Astrocyte (in vitro differentiated cells and primary cell): ENCODE results near the gene PLEKHG4B. TPM values are rescaled to one million over a fixed set of nuclear protein-coding genes. Genes with fewer than 3 reads are reported as not detected.

ENCODE experiments used
- DNase-seq: peaks from one replicate; pipeline ENCODE4 v3.0.0-alpha.2; 2010; ENCODE audit warnings: low read depth
- FAIRE-seq: peaks from 2 replicates; lab custom pipeline; 2011; peaks lifted over from hg19 to GRCh38; lab: Jason Lieb, UNC
- H2AFZ ChIP-seq: 2 replicates; pipeline ENCODE4 v1.6.0; 2012; ENCODE audit warnings: low read depth, low read length, inconsistent platforms
- H3K27ac ChIP-seq: 2 replicates; pipeline ENCODE4 v1.5.1; 2011; ENCODE audit warnings: low read depth, low read length, inconsistent platforms
- H3K27me3 ChIP-seq: 2 replicates; pipeline ENCODE4 v1.6.0; 2011; ENCODE audit warnings: low read length, inconsistent platforms; ENCODE audit not compliant: insufficient read depth
- H3K36me3 ChIP-seq: 2 replicates; pipeline ENCODE4 v1.5.1; 2011; ENCODE audit warnings: low read length, inconsistent platforms; ENCODE audit not compliant: insufficient read depth
- H3K4me1 ChIP-seq: 2 replicates; pipeline ENCODE4 v1.5.1; 2011; ENCODE audit warnings: low read length, inconsistent platforms; ENCODE audit not compliant: insufficient read depth
- H3K4me2 ChIP-seq: 2 replicates; pipeline ENCODE4 v1.6.0; 2012; ENCODE audit warnings: low read length, inconsistent platforms
- H3K4me3 ChIP-seq: 2 replicates; pipeline ENCODE4 v1.5.1; 2011; ENCODE audit warnings: low read depth, mild to moderate bottlenecking, low read length, inconsistent platforms; ENCODE audit not compliant: insufficient read depth
- H3K79me2 ChIP-seq: 2 replicates; pipeline ENCODE4 v1.6.0; 2012; ENCODE audit warnings: mild to moderate bottlenecking, low read length, inconsistent platforms; ENCODE audit not compliant: insufficient read depth
- H3K9ac ChIP-seq: 2 replicates; pipeline ENCODE4 v1.6.0; 2012; ENCODE audit warnings: mild to moderate bottlenecking, low read length, inconsistent platforms
- H3K9me3 ChIP-seq: 2 replicates; pipeline ENCODE4 v1.5.1; 2012; ENCODE audit warnings: low read depth, mild to moderate bottlenecking, low read length, inconsistent platforms; ENCODE audit not compliant: insufficient read depth
- H4K20me1 ChIP-seq: 2 replicates; pipeline ENCODE4 v1.6.0; 2012; ENCODE audit warnings: low read length, inconsistent platforms; ENCODE audit not compliant: insufficient read depth
- H3K27ac Mint-ChIP-seq: one replicate; pipeline ENCODE4 v1.8.0; 2021; ENCODE audit warnings: mild to moderate bottlenecking, mixed read lengths; ENCODE audit not compliant: unreplicated experiment
- H3K27me3 Mint-ChIP-seq: one replicate; pipeline ENCODE4 v1.8.0; 2021; ENCODE audit warnings: low read depth, mixed read lengths; ENCODE audit not compliant: unreplicated experiment
- H3K36me3 Mint-ChIP-seq: one replicate; pipeline ENCODE4 v1.8.0; 2021; ENCODE audit warnings: low read depth, mixed read lengths; ENCODE audit not compliant: unreplicated experiment
- H3K4me1 Mint-ChIP-seq: one replicate; pipeline ENCODE4 v1.8.0; 2021; ENCODE audit warnings: low read depth, mixed read lengths; ENCODE audit not compliant: unreplicated experiment
- H3K4me3 Mint-ChIP-seq: one replicate; pipeline ENCODE4 v1.8.0; 2021; ENCODE audit warnings: mild to moderate bottlenecking, moderate library complexity, mixed read lengths; ENCODE audit not compliant: unreplicated experiment
- H3K9me3 Mint-ChIP-seq: one replicate; pipeline ENCODE4 v1.8.0; 2021; ENCODE audit warnings: mild to moderate bottlenecking, mixed read lengths; ENCODE audit not compliant: unreplicated experiment
- EZH2 ChIP-seq: IDR thresholded peaks from 2 replicates; pipeline ENCODE4 v1.6.1; 2012; ENCODE audit warnings: mild to moderate bottlenecking, low read length, inconsistent platforms; ENCODE audit not compliant: insufficient read depth
- total RNA-seq: library from RNA; stranded (reverse); gene quantifications from 2 replicates; pipeline ENCODE4 v1.2.1, GENCODE V29; 2021
- TF ChIP-seq, protein P1 (sequence below): IDR thresholded peaks from 2 replicates; pipeline ENCODE4 v1.5.1; 2011; ENCODE audit warnings: low read depth, mild to moderate bottlenecking, inconsistent platforms, low read length, moderate library complexity; ENCODE audit not compliant: insufficient read depth

PLEKHG4B gene
- total RNA-seq, 1 donor from 2014 or later = 8.1 TPM

DNA sequence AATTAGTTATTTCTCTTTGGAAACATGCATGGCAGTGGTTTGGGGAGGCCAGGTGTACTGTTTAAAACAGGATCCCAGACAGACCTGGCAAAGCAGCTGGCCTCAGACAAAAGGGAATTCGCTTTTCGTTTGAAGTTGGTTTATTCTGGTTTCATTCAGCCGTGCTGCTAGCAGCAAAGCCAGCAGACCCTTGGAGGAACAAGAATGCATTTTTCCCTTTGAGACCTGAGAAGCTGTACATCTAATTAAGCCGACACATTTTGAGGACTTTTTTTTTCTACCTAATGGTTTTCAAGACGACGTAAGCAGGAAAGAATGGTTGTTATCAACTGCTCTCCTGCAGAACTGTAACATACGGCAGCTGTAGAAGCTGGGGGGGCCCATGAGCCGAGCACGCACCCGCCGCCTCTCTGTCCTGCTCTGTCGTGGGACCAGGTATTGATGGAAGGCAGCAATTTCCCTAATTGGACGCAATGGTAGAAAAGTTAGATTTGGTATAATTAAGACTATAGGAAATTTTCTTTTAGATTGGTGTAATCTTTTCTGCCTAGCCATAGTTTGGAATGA lies 13.6 kb downstream of the PLEKHG4B start:
- no peak overlapping the region for H3K4me3 Mint-ChIP-seq

DNA sequence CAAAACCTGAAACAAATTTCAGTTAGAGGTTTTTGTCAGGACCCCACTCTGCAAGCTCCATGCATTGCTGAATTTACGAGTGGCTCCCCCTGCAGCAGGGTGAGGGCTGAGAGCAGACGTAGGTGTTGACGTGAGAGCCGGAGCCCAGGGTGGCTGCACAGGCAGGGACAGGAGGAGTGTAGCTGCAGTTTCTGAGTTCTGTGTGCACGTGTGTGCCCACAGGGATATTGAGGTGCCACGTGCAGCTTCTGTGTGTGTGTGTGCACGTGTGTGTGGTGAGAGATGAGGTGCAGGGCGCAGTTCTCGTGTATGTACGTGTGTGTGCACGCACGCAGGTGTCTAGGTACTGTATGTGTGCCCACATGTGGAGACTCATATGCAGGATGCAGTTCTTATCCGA lies 14.6 kb downstream of the PLEKHG4B start:
- no peaks in the 10 kb centered on the region for H3K36me3 ChIP-seq
- H3K27me3 ChIP-seq = peaks cover 2% of the 10 kb centered on the region
- Mint-ChIP-seq H3K4me3 (no peak overlapping the region), H3K36me3 (peaks cover 3% of the 10 kb centered on the region), H3K27me3 (peaks cover 3% of the 10 kb centered on the region), H3K27ac (no peak overlapping the region), H3K9me3 (no peaks in the 10 kb centered on the region), H3K4me1 (peaks cover 30% of the 10 kb centered on the region)
- no peaks in the 10 kb centered on the region for H3K9me3 ChIP-seq
- TF ChIP-seq EZH2 = no peak
- TF ChIP-seq, protein P1, sequence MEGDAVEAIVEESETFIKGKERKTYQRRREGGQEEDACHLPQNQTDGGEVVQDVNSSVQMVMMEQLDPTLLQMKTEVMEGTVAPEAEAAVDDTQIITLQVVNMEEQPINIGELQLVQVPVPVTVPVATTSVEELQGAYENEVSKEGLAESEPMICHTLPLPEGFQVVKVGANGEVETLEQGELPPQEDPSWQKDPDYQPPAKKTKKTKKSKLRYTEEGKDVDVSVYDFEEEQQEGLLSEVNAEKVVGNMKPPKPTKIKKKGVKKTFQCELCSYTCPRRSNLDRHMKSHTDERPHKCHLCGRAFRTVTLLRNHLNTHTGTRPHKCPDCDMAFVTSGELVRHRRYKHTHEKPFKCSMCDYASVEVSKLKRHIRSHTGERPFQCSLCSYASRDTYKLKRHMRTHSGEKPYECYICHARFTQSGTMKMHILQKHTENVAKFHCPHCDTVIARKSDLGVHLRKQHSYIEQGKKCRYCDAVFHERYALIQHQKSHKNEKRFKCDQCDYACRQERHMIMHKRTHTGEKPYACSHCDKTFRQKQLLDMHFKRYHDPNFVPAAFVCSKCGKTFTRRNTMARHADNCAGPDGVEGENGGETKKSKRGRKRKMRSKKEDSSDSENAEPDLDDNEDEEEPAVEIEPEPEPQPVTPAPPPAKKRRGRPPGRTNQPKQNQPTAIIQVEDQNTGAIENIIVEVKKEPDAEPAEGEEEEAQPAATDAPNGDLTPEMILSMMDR = no peak
- H4K20me1 ChIP-seq = peaks cover 75% of the 10 kb centered on the region
- no peak overlapping the region for H3K9ac ChIP-seq
- H3K79me2 ChIP-seq = peaks cover 52% of the 10 kb centered on the region
- no peaks in the 10 kb centered on the region for H3K4me1 ChIP-seq
- H3K4me2 ChIP-seq = no peak overlapping the region
- H3K4me3 ChIP-seq = no peak overlapping the region
- FAIRE-seq (no peak), DNase-seq (no peak)
- H2AFZ ChIP-seq = no peak overlapping the region
- no peak overlapping the region for H3K27ac ChIP-seq

More for the DNA sequence above, 13.6 kb downstream of the PLEKHG4B start:
- Histone ChIP-seq H4K20me1 (peaks cover 68% of the 10 kb centered on the region), H2AFZ (no peak overlapping the region), H3K4me1 (no peaks in the 10 kb centered on the region), H3K4me2 (no peak overlapping the region), H3K4me3 (no peak overlapping the region), H3K9ac (no peak overlapping the region), H3K79me2 (peaks cover 50% of the 10 kb centered on the region), H3K36me3 (no peaks in the 10 kb centered on the region), H3K27me3 (peaks cover 2% of the 10 kb centered on the region), H3K27ac (no peak overlapping the region), H3K9me3 (no peaks in the 10 kb centered on the region)
- H3K4me1 Mint-ChIP-seq = peaks cover 30% of the 10 kb centered on the region
- H3K36me3 Mint-ChIP-seq = peaks cover 3% of the 10 kb centered on the region
- no peak for TF ChIP-seq EZH2
- TF ChIP-seq, protein P1 = no peak
- H3K27me3 Mint-ChIP-seq = peaks cover 2% of the 10 kb centered on the region
- DNase-seq (no peak), FAIRE-seq (no peak)
- H3K9me3 Mint-ChIP-seq = no peaks in the 10 kb centered on the region
- peak overlapping the region; percentile 47 for H3K27ac Mint-ChIP-seq

DNA sequence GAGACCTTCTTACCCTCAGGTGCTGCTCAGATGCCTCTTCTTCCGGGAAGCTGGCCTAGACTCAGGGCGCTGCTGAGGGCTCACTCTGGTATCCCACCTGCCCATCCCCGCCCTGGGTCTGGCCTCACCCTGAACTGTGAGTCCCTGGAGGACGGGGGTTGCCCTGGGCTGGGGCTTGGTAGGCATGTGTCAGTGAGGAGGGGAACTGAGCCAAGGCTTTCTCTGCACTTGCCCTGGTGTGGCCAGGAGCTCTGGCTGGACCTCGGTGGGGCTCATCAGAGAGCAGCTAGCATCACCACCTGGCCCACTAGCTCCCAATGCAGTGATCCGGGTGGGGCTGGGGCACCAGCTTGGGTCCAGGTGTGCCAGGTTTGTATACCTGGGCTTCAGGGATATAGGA lies 15.6 kb downstream of the PLEKHG4B start:
- Mint-ChIP-seq H3K4me3 (no peak overlapping the region), H3K4me1 (peaks cover 28% of the 10 kb centered on the region), H3K27ac (no peak overlapping the region), H3K36me3 (peaks cover 3% of the 10 kb centered on the region), H3K9me3 (no peaks in the 10 kb centered on the region), H3K27me3 (peaks cover 7% of the 10 kb centered on the region)
- no peaks in the 10 kb centered on the region for H3K4me1 ChIP-seq
- no peak overlapping the region for H3K4me2 ChIP-seq
- H3K36me3 ChIP-seq = no peaks in the 10 kb centered on the region
- H4K20me1 ChIP-seq = peaks cover 83% of the 10 kb centered on the region
- peaks cover 2% of the 10 kb centered on the region for H3K27me3 ChIP-seq
- no peaks in the 10 kb centered on the region for H3K9me3 ChIP-seq
- H3K9ac ChIP-seq = no peak overlapping the region
- no peak for DNase-seq
- H3K4me3 ChIP-seq = no peak overlapping the region
- H3K79me2 ChIP-seq = peaks cover 53% of the 10 kb centered on the region
- H2AFZ ChIP-seq = no peak overlapping the region
- H3K27ac ChIP-seq = no peak overlapping the region
- TF ChIP-seq, protein P1 = no peak
- no peak for TF ChIP-seq EZH2
- FAIRE-seq = no peak
